Erythroblast (primary cell): ENCODE results near the gene KANSL1L.

Experiments used
- GATA1 ChIP-seq: IDR thresholded peaks from 2 replicates; pipeline ENCODE4 v1.6.1; 2011; ENCODE audit warnings: low read depth, mild to moderate bottlenecking, control low read depth, low read length, moderate library complexity
- POLR2A ChIP-seq: IDR thresholded peaks from 2 replicates; pipeline ENCODE4 v1.6.1; 2011; ENCODE audit warnings: mild to moderate bottlenecking, low read length

GRCh38 chr2:209977386-209978239 is 193.6 kb downstream of the KANSL1L start:
- TF ChIP-seq POLR2A: no peak
- TF ChIP-seq GATA1: no peak
